Fibroblast of peridontal ligament (primary cell): ENCODE measurements around the gene RIMBP2.

Experiments
- DNase-seq: peaks from one replicate; pipeline ENCODE4 v3.0.0-alpha.2; 2010; ENCODE audit errors: extremely low read depth

Gene RIMBP2

DNA sequence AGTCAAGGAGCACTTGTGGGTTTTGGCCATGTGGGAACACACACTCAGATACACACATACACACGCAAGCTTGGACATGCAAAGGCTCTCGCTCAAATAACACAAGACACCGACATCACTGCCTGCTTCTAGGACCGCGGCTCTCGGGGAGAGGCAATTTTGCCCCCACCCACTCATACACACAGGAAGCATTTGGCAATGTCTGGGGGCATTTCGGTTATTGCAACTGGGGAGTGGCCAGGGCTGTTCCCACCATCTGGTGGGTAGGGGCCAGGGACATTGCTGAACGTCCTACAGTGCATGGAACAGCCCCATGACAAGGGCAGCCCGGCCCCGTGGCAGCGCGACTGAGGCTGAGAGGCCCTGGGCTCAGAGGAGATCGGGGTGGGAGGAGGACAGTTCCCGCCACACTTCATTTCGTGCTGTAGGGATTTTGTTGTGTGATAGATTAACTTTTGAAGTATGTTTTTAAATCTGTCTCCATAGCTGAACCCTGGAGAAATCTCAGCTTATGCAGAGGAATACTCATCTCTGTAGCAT, 35.6 kb downstream of the RIMBP2 start:
- no peak for DNase-seq

DNA sequence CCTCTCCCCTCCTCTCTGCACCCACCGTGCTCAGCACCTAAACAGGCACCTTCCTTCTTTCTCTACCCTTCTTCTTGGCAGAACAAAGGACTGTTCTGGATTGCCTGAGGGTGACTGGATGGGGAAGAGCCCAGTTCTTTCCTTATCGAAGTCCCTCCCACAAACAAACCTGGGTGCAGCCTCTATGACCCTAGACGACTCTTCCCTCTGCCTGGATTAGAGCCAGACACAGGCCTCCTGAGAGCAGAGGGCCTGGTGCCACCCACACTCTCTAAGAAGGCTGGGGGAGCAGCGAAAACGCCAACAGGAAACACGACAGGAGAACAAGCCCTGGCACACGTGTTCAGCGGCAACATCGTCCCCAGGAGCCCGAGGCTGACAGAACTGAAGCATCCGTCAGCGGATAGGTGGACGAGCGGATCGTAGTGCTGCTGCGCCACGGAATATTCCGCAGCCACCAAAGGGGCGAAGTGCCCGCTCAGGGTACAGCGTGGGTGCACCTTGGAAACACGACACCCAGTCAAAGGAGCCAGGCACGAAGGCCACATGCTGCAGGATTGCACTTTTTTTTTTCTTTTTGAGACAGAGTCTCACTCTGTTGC, 38.0 kb downstream of the RIMBP2 start:
- no peak for DNase-seq

DNA sequence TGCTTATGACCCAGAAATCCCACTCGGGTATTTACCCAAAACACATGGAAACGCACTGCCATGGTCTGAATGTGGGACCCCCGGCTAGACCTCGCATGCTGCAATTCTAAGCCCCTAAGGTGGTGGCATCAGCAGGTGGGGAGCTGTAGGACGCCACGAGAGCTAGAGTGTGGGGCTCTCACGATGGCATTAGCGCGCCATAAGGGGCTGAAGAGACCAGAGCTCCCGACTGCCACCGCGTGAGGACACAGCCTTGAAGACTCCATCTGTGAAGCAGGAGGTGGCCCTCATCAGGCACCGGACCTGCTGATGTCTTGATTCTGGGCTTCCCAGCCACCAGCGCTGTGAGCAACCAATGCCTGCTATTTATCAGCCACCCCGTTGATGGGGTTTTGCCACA, 40.3 kb downstream of the RIMBP2 start:
- no peak for DNase-seq

DNA sequence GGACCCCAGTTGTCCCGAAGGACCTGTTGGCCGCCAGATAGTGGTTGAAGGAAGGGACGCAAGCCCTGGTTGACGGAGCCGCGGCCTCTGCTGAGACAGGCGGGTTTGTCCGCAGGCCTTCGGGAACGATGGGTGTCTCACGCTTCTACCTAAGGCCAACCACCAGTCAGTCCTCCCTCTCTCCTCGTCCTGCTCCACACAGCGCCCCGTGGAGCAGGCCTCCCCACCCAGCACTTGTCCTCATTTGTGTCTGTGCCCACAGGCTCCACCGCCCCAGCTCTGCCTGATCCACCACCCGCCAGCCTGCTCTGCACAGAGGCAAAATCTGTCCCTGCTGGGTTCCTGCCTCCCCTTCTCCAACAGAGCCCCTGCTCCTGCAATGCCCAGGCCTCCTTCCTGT, 41.0 kb downstream of the RIMBP2 start:
- DNase-seq = no peak

DNA sequence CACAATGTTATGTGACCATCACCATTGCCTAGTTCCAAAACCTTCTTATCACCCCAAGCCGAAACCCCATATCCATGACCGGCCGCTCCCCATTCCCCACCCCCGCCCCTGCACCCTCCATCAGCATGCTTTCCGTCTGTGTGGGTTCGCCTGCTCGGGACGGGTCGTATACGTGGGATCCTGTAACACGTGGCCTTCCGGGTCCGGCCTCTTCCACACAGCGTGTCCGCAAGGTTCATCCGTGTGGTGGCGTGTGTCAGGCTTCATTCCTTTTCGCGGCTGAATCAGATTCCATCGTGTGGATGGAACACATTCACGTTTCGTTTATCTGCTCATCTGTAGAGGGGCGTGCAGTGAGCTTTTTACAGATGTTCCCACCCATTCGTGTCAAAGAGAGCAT, 41.4 kb downstream of the RIMBP2 start:
- DNase-seq = no peak

DNA sequence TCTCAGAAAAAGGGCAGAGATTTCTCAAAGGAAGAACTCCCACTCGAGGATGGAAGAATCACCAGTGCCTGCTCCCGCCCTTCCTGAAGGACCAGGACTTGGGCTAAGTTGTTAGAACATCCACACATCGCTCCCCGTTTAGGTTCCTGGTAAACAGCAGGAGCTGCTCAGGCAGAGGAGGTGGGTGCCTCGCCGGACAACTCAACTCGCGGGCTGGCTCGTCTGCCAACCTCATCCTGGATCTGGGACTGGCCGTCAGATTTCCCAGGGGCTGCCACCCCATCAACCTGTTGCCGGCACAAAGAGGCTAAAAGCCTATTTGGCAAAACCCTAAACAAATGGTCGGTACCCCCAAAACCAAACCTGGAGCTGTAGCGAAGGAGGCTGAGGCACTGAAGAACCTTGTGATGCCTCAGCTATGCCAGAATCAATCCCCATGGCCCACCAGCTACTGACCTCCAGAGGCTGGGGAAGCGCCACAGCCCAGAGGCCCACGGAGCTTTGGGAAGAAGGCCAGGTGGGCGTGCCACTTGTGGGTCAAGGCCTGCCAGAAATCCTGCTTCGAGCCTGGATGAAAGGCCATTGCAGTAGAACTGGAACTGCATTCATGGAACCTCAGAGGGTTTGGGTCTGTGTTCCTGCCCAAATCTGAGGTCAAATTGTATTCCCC, 42.9 kb downstream of the RIMBP2 start:
- no peak for DNase-seq

DNA sequence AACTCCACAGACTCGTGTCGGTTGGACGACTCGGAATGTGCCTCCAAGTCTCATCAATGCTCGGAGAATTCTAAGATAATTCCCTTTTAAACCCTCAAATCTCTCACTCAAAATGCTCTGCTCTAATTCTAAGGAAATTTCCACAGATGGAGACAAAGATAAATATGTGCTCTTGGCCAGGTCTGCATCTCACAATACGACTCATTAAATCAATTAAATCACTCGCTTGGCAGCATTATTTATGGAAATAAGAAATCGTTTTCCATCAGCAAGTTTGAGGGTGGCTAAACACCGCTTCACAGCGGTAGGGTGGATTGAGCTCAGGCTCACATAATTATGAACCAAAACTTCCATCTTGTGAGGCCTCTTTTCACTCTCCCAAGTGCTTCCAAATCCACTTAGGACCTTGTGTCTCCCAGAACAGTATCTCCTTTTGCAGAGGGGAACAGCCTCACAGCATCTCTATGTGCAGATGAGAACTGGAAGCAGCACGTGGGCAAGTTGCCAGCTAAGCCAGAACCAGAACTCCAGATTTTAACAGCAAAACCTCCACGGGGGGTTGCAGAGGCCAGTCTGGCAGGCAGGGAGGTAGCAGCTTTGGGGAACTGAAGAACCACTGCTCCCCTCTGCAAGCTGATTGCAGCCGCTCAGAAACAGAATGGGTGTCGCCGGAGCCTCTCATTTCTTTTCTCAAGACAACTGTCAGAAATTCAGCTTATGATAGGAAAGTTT, 43.8 kb downstream of the RIMBP2 start:
- no peak for DNase-seq

DNA sequence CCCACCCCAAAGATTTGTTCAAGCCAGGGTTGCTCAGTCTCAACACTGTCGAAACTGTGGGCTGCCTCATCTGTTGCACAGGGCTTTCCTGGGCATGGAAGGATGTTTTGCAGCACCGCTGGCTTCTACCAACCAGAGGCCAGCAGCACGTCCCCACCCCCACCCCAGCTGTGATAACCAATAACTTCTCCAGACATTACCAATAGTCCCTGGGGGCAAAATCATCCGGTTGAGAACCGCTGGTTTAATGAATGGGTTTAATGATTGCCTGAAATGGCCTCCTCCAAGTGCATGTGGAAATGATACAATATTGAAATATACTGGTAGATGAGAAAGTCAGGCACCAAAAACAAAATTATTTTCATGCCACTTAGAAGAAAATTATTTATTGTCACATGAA, 44.5 kb downstream of the RIMBP2 start:
- no peak for DNase-seq

DNA sequence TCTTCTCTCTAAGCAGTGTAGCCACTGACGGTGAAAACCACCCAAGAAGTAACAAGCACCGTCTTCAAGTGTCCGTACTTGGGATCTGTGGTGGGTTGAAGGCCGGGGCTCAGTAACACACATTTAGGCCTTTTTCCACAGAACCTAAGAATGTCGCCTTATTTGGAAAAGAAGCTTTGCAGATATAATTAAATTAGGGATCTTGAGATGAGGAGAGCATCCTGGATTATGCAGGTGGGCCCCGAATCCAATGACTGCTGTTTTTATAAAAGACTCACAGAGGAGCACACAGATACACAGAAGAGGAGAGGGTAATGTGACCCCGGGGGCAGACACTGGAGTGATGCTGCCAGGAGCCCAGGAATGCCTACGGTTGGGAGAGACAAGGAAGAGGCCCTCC, 46.3 kb downstream of the RIMBP2 start:
- DNase-seq = no peak

DNA sequence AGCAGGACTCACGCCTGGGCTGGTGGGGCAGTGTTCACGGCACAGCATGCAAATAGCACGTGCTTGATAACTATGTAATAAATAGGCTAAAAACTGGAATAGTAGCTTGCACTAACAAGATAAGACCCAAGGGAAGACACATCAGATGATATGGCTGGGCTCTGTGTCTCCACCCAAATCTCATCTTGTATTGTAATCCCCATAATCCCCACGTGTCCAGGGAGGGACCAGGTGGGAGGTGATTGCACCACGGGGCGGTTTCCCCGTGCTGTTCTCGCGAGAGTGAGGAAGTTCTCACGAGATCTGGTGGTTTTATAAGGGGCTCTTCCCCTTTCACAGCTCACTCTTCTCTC, 46.9 kb downstream of the RIMBP2 start:
- no peak for DNase-seq

DNA sequence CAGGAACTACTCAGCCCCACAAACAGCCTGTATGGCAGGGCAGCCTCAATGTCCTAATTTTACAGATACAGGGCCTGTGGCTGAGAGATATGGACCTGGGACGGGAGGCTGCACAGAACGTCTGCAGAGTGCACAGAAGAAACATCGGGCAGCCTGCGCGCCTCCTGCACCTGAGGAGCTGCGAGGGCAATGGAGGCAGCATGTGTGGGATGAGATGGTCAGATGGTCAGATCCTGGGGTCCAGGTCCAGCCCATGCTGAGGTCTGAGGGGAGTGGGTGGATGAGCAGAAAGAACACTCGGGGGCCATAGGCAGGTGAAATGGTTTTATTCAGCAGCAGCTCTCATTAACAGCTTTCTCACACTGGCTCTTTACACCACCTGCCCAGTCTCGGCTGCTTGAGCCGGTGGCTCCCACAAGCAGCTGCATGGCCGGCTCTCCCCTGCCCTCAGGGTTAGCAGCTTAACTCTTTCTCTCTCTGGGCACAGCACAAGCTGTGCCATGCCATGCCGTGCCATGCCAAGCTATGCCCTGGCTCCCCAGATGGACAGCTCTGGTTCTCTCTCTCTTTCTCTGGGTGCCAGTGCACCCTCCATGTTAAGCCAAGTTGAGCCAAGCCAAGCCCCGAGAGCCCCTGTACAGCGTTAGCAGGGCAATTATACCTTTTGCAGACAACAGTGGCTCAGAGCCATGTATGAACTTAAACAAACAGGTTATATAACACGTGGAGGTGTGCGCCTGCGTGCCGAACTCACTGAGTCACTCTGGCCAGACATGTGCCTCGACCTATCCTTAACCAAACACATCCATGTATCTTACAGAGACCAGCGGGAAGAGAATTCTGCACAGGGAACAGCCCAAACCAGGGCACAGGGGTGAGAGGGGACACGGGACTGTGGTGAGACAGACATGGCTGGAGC, 47.6 kb downstream of the RIMBP2 start:
- no peak for DNase-seq

DNA sequence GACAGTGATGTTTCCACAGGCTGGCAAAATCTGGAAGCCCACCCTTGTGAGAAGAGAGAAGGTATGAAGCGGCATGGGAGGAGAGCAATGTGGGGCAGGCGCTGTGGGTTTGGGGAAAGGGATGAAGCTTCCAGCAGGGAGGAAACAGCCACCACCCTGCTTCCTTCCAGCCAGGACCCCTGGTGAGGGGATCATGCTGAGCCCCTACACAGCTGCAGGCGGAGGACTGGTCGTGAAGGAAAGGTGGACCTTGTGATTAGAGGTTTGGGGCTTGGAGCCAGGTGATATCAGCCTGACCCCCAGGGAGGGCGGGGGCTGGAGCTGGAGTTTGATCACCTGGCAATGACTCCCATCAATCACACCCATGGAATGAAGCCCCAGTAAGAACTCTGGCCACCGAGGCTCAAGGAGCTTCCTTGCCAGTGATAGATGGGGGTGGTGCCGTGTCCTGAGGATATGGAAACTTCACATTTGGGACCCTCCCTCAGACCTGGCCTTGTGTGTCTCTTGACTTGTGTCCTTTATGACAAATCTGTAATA, 48.6 kb downstream of the RIMBP2 start:
- no peak for DNase-seq

DNA sequence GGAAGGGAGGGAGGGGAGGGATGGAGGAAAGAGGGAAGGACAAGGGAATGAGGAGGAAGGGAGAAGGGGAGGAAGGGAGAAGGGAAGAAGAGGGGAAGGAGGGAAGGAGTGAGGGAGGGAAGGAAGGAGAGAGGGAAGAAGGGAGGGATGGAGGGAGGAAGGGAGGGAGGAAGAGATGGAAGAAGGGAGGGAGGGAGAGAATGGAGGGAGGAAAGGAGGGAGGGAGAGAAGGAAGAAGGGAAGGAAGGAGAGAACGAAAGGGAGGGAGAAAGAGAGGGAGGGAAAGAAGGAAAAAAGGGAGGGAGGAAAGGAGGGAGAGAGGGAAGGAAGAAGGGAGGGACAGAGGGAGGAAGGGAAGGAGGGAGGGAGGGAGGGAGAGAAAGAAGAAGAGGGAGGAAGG, 49.5 kb downstream of the RIMBP2 start:
- DNase-seq = no peak

DNA sequence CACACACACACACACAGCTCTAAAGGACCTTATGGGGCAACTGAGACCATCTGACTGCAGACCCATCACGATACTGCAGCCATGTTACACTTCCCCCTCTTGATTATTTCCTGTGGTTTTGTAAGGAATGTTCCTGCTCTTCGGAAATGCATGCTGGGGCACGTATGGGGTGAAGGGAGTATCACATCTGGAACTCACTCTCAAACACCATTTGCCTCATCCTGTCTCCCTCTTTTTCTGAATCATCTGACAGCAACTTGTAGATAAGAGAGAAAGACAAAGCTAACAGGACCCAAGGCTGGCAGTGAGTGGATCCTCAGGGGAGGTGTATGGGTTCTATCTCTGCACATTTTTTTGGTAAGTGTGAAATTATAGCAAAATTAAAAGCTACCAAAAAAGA, 50.3 kb downstream of the RIMBP2 start:
- DNase-seq = no peak

DNA sequence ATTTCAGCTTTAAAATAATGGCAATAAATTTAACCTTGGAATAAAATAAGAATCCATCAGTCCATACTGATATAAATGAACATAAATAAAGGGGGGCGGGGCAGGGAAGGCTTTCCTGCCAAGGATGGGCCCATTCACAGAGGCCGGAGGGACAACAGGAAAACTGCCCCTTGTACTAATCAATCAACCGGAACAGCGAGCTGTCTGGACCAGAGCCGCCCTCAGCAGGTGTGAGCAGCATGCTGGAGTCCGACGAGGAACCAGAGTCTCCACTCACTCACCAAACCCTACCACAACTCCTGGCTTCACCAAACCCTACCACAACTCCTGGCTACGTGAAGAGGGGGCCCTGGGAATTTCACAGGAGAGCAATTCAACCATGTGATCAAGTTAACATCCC, 51.3 kb downstream of the RIMBP2 start:
- DNase-seq = no peak

DNA sequence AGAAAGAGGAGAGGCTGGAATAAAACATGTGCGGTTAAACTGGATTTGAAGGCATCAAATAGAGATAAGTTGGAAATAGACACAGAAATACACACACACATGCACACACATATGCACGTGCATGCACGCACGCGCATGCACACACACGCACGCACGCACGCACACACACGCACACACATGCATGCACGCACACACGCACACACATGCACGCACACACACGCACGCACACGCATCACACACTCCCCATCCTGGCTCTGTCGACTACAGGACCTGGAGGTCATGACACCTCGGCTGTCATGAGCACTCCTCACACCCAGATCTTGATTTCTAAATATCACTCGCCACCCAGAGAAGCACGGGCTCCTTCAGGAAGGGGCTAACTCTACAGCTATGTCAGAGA, 51.8 kb downstream of the RIMBP2 start:
- no peak for DNase-seq

DNA sequence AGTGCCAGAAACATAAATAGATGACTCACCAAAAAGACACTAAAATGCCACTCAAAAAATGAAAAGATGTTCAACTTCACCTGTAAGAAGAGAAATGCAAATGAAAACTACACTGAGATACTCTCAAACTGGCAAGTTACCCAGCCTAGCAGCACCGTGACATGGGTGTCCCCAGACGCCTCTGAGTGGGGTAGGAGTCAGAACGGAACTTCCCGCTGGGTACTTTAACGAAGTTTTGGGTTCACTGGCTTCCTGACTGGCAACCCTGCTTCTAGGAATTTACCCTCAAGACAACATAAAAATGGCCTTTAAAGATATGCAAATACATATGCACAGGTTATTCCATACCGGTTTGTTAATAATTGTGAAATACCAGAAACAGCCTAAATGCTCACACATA, 52.6 kb downstream of the RIMBP2 start:
- no peak for DNase-seq

DNA sequence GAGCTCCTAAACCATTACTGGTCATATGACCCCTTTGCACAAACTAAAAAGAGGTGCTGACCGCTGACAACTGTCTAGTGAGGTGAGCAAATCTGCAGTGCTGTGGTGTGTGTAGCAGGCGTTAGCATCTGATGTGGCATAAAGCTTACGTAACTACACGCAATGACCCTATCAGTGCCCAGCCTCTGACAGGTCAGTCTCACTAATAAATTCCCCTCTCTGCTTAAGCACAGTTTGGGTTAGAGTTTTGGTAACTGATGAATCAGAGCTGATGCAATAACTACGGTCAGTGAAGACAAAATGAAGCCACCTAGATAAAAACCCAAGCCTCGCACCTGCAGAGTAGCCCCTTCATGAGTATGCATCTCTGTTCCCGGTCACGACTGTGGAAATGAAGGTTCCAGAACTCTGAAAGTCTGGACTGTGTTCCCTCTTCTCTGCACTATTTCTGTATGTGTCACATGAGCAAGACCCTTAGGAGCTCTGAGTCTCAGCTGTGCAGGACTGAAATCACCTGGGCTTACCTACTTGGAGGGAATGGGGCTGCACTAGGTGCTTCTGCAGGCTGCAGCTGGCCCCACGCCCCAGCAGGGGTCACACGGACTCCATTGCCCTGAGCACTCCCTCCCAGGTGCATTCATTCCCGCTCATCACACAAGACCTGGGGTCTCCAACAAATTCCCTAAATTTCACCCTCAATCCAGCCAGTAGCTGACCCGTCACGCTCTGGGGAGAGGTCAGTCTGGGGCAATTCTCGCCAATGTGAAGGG, 54.4 kb downstream of the RIMBP2 start:
- no peak for DNase-seq

DNA sequence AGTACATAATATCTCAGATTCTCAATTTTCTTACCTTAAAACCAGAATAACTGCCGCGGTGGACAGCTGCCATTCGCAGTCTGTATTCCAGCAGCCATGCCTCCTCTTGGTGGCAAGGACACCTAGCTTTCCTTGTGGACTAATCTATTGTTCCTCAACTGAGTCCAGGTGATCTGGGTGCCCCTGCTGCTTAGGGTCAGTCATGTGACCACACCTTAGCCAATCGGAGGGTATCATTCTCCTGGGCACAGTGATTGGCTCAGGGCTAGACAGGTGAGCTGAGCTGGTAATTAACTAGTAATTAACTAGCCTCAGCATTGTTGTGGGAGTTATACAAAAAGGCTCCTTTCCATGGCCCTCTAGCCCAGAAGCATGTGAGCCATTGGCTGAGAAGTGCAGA, 55.0 kb downstream of the RIMBP2 start:
- no peak for DNase-seq

DNA sequence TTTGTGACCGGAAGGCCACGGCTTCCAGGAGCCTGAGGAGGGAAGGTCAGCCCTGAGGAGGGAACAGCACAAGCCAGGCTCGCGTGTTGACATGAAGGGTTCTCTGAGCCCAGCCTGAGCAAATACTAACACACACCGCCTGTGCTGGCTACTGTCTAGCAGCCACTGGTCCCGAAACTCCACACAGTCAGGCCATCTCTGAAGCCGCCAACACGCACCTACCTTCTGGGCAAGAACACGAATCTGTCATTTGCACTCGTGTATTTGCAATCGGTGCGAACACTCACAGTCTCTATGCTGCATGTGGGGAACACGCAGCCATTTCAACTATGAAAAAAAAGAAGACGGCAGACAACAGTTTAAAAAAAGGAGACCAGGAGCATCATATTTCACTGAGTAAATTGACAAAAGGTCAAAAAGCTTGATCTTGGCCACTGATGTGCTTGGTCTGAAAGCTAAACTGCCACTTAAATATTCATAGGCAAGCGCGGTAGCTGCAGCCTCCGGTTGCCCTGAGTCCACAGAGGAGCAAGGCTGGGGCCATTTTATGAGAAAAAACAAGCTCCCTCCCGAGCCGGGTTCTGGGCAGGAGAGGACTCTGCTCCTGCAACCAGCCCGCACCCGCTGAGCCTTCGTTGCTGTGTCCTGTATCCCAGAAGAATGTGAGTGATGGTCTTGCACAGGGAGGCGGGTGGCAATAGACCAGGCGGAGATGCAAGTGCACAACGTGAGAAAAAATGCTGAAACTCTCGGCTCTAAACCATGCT, 57.8 kb downstream of the RIMBP2 start:
- DNase-seq = no peak
